NCI-H748 (cell line): ENCODE data around the gene URAD.
"Not testable (repeated sequence)": the region's sequence is repeated elsewhere in the genome, so short reads cannot be mapped to it uniquely, and the experiment has no call there.

Experiments
- DNase-seq: peaks from one replicate; lab custom pipeline; 2025; ENCODE audit not compliant: unreplicated experiment; lab: John Stamatoyannopoulos, UW

Gene URAD

GRCh38 chr13:27988520-27988919 lies at the start of gene URAD:
Gene URAD, minus strand, starts transcription at chr13:27988693. Its CDS starts 56 bp downstream, at chr13:27988637.
- DNase-seq, result no peak

GRCh38 chr13:28037399-28037798 lies 48.9 kb upstream of the URAD start:
- no peak for DNase-seq

- peak; percentile 53 for DNase-seq
These were observed 46.8 kb upstream of the URAD start for GRCh38 chr13:28035146-28035782.

GRCh38 chr13:28033894-28034655 lies 45.6 kb upstream of the URAD start:
- no peak for DNase-seq

GRCh38 chr13:28032438-28032837 lies 43.9 kb upstream of the URAD start:
- DNase-seq, result not testable (repeated sequence)

GRCh38 chr13:28031896-28032288 lies 43.4 kb upstream of the URAD start:
- DNase-seq, result no peak

- DNase-seq, result no peak
These were observed 42.9 kb upstream of the URAD start for GRCh38 chr13:28031220-28031895.

- no peak for DNase-seq
These were observed 39.3 kb upstream of the URAD start for GRCh38 chr13:28027607-28028364.

- no peak for DNase-seq
These were observed 38.6 kb upstream of the URAD start for GRCh38 chr13:28027071-28027470.

GRCh38 chr13:28026508-28026907 lies 38.0 kb upstream of the URAD start:
- no peak for DNase-seq

GRCh38 chr13:28022848-28023518 lies 34.5 kb upstream of the URAD start:
- no peak for DNase-seq

- no peak for DNase-seq
These were observed 25.8 kb upstream of the URAD start for GRCh38 chr13:28014301-28014700.

- no peak for DNase-seq
These were observed 25.0 kb upstream of the URAD start for GRCh38 chr13:28013482-28013881.

- no peak for DNase-seq
These were observed 24.4 kb upstream of the URAD start for GRCh38 chr13:28012896-28013295.

- no peak for DNase-seq
These were observed 23.9 kb upstream of the URAD start for GRCh38 chr13:28012383-28012782.

GRCh38 chr13:28010046-28010445 lies 21.6 kb upstream of the URAD start:
- DNase-seq, result peak; percentile 65

GRCh38 chr13:28005016-28005415 lies 16.5 kb upstream of the URAD start:
- DNase-seq, result not testable (repeated sequence)

GRCh38 chr13:28002886-28003698 lies 14.6 kb upstream of the URAD start:
- no peak for DNase-seq

GRCh38 chr13:28001837-28002473 lies 13.5 kb upstream of the URAD start:
- DNase-seq, result peak; percentile 67
